ENCODE results near the gene IPO4. TPM values are rescaled to one million over a fixed set of nuclear protein-coding genes. Genes with fewer than 3 reads are reported as not detected.

Gene IPO4
- total RNA-seq, 2 experiments from 2014 or later = 24.0 to 26.2 TPM

DNA sequence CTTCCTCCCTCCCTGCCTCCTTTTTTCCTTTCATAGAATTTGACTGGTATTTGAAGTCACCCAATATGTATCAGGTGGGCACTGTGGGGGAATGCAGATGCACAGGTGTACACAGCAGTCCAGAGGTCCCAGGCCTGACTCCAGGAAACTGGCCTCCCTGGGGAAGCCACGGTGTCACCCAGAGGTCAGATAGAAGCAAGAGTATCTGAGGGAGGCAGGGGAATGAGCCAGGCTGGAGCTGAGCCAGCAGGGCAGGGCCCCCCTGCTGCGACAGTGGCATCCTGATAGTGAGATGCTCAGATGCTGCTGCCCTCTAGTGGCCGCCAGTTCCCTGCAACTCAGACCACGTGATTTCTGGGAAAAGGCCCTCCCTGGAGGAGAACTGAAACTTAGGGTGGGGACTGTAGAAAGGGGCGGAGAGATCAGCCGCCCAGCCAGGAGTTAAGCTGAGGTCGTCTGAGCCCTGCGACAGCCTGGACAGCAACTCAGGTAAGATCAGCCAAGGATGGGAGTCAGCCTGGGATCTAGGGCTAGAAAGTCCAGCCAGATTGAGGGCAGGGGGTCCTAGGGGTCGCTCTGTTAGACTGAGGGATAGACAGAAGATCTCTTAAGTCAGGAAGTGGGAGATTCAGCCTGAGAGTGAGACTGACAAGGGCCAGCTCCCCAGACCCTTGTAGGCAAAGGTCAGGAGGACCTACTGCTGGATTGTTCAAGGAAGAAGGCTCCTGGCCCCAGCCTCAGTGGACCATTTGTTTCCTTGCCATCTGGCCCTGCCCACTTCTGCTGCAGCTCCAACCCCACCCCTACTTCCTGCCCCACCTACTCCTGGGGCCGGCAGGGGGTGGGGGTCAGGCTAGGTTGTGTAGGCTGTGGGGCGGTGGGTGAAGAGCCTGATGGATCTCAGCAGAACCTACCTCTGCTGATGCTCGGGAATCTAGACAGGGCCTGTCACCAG, 27.5 kb downstream of the IPO4 start, which contains the start of gene IRF9:
Gene IRF9 (plus strand): TSS at position 416 of the 955 bp plus-strand sequence. CDS start 880 bp downstream, outside the sequence.
- peak within 1 kb of the TSS; percentile 100 for H3K27ac Mint-ChIP-seq
- CTCF ChIA-PET = interaction anchor here (0.7 to 3.4 kb wide), 38 partner anchors 9 to 271 kb away, joined by 3 to 76 read pairs (median 7); partner anchors contain the start of genes CHMP4A, CIDEB, DCAF11 and EMC9
- H3K27me3 Mint-ChIP-seq = no peaks in the 10 kb centered on the region
- H3K36me3 Mint-ChIP-seq (ENCODE audit: low read depth) = peaks cover 88% of the 10 kb centered on the region
- POLR2A ChIA-PET = interaction anchor here (0.7 to 18.6 kb wide), 48 partner anchors 17 to 1154 kb away, joined by 3 to 652 read pairs (median 7); partner anchors contain the start of genes CARMIL3, CBLN3, CHMP4A and CIDEB
- peak; percentile 99 for DNase-seq
- peaks cover 56% of the 10 kb centered on the region for H3K4me1 Mint-ChIP-seq
- H3K4me3 Mint-ChIP-seq = peak within 1 kb of the TSS; percentile 100
- no peaks in the 10 kb centered on the region for H3K9me3 Mint-ChIP-seq

DNA sequence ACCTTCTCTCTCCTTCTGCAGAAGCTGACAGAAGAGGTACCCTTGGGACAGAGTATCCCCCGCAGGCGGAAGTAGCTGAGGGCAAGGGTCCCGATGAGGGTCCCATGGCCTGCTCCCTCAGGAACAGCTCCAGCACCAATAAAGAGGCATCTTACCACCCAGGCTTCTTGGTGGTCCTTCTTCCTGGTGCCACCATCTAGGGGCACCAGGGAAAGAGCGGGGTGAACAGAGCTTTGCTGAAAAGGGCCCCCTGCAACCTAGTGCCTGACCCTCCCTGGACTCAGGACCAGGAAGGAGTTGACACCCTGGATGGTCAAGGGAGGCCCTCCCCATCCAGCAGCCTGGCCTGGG, 28.1 kb downstream of the IPO4 start:
- Mint-ChIP-seq H3K4me1 (peaks cover 52% of the 10 kb centered on the region), H3K4me3 (peak overlapping the region; percentile 100), H3K9me3 (no peaks in the 10 kb centered on the region), H3K27ac (peak overlapping the region; percentile 100), H3K27me3 (no peaks in the 10 kb centered on the region), H3K36me3 (ENCODE audit: low read depth) (peaks cover 87% of the 10 kb centered on the region)
- ChIA-PET CTCF (interaction anchor here (0.7 to 3.4 kb wide), 33 partner anchors 9 to 271 kb away, joined by 3 to 76 read pairs (median 8); partner anchors contain the start of genes CHMP4A, CIDEB, DCAF11 and EMC9), POLR2A (interaction anchor here (0.8 to 18.6 kb wide), 35 partner anchors 17 to 858 kb away, joined by 3 to 652 read pairs (median 12); partner anchors contain the start of genes CARMIL3, CBLN3, CHMP4A and CIDEB)
- DNase-seq = no peak

DNA sequence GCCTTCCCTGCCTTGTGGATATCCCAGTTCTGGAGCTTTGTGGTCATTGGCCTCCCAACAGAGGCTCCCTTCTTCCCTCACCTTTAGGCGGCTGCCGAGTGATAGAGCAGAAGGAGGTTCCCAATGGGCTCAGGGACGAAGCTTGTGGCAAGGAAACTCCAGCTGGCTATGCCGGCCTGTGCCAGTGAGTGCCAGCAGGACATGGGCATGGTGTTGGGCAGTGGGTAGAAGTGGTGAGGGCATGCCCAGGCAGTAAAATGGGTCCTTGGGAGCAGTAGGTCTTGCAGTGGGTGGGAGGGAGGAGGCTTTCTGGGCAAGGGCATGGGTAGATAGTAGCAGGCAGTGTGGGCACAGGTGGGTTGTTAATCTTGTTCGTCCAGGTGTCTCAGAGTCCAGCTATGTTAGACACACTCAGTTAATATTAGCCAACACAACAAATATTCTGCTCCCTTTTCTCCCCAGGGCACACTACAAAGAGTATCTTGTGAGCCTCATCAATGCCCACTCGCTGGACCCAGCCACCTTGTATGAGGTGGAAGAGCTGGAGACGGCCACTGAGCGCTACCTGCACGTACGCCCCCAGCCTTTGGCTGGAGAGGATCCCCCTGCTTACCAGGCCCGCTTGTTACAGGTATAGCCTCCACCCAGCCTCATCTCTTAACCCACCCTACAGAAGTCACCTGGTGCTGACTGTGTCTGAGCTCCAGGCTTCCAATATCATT, 28.7 kb downstream of the IPO4 start:
- Mint-ChIP-seq H3K36me3 (ENCODE audit: low read depth) (peaks cover 87% of the 10 kb centered on the region), H3K27ac (peak overlapping the region; percentile 100), H3K27me3 (no peaks in the 10 kb centered on the region), H3K4me3 (no peak overlapping the region), H3K9me3 (no peaks in the 10 kb centered on the region), H3K4me1 (peaks cover 47% of the 10 kb centered on the region)
- ChIA-PET POLR2A (interaction anchor here (0.9 to 18.6 kb wide), 23 partner anchors 16 to 271 kb away, joined by 3 to 652 read pairs (median 22); partner anchors contain the start of genes CBLN3, CHMP4A, CIDEB and DCAF11), CTCF (interaction anchor here (0.8 to 3.4 kb wide), 22 partner anchors 9 to 272 kb away, joined by 3 to 76 read pairs (median 13); partner anchors contain the start of genes CIDEB, DCAF11, EMC9 and IPO4)
- DNase-seq = no peak

DNA sequence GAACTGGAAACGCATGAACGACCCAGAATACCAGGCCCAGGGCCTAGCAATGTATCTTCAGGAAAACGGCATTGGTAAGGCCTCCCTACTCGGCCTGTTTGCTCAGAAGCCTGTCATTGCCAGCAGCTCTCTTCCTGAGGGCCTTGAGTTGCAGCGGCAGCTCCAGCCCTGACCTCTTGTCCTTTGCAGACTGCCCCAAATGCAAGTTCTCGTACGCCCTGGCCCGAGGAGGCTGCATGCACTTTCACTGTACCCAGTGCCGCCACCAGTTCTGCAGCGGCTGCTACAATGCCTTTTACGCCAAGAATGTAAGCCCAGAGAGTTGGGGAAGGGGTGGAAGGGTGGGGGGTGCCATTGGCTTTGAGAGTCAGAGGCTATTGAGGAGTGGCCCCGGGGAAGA, 31.3 kb downstream of the IPO4 start:
- Mint-ChIP-seq H3K4me3 (no peak overlapping the region), H3K4me1 (peaks cover 29% of the 10 kb centered on the region), H3K36me3 (ENCODE audit: low read depth) (peaks cover 79% of the 10 kb centered on the region), H3K27ac (peak overlapping the region; percentile 32), H3K27me3 (no peaks in the 10 kb centered on the region), H3K9me3 (no peaks in the 10 kb centered on the region)
- DNase-seq = no peak
- POLR2A ChIA-PET = interaction anchor here (0.8 to 18.6 kb wide), 3 partner anchors 14 to 63 kb away, joined by 3 to 652 read pairs (median 4); partner anchors contain the start of genes EMC9, PSME1, PSME2 and RNF31
- CTCF ChIA-PET = interaction anchor here (0.9 kb wide), 1 partner anchor 49 kb away, joined by 3 read pairs; no protein-coding TSS in a partner anchor

DNA sequence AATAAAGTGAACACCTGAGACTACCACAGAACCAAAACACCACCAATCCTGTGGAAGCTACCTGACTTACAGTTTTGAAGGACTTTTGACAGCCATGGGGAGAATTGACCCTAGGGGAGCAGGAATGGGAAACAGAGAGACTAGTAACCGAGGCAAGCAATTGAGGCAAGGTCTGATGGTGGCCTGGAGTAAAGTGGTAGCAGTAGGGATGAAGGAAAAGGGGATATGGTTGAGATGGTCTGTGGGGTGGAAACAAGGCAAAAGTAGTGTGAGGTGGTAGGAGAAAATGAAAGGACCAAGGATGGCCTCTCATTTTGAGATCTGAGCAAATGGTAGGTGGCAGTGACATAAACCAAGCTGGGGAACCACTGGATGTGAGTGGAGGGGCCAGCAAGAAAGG, 31.8 kb downstream of the IPO4 start:
- ChIA-PET POLR2A (interaction anchor here (0.7 to 18.6 kb wide), 3 partner anchors 13 to 58 kb away, joined by 3 to 652 read pairs (median 4); partner anchors contain the start of genes EMC9, PSME1, PSME2 and RNF31), CTCF (interaction anchor here (0.9 kb wide), 1 partner anchor 48 kb away, joined by 3 read pairs; no protein-coding TSS in a partner anchor)
- H3K27ac Mint-ChIP-seq = peak overlapping the region; percentile 32
- H3K27me3 Mint-ChIP-seq = no peaks in the 10 kb centered on the region
- no peaks in the 10 kb centered on the region for H3K9me3 Mint-ChIP-seq
- H3K36me3 Mint-ChIP-seq (ENCODE audit: low read depth) = peaks cover 78% of the 10 kb centered on the region
- H3K4me1 Mint-ChIP-seq = peaks cover 24% of the 10 kb centered on the region
- H3K4me3 Mint-ChIP-seq = no peak overlapping the region
- DNase-seq = no peak

DNA sequence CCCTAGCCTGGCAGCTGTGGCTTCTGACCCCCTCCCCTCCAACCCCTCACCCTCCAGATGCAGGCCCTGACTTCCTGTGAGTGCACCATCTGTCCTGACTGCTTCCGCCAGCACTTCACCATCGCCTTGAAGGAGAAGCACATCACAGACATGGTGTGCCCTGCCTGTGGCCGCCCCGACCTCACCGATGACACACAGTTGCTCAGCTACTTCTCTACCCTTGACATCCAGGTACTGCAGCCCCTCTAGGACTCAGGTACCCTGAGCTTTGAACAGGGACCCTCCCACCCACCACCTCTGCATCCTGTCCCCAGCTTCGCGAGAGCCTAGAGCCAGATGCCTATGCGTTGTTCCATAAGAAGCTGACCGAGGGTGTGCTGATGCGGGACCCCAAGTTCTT, 33.5 kb downstream of the IPO4 start:
- no peaks in the 10 kb centered on the region for H3K9me3 Mint-ChIP-seq

DNA sequence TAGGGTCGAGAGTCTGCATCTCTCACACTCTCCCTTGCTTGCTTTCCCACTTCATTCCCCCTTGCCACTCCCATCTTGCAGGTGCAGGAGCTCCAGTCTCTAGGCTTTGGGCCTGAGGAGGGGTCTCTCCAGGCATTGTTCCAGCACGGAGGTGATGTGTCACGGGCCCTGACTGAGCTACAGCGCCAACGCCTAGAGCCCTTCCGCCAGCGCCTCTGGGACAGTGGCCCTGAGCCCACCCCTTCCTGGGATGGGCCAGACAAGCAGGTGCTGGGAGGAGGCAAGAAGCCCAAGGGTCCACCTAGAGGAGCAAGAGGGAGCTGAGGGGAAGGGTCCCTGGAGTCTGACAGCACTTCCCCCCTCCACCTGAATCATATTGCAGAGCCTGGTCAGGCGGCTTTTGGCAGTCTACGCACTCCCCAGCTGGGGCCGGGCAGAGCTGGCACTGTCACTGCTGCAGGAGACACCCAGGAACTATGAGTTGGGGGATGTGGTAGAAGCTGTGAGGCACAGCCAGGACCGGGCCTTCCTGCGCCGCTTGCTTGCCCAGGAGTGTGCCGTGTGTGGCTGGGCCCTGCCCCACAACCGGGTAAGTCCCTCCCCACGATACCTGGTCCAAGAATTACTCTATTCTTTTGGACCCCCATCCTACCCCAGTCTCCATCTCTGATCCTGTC, 37.1 kb downstream of the IPO4 start:
- POLR2A ChIA-PET = interaction anchor here (0.7 to 19.0 kb wide), 5 partner anchors 11 to 44 kb away, joined by 4 to 652 read pairs (median 8); partner anchors contain the start of genes EMC9, IRF9, NRL and PSME1
- no peak overlapping the region for H3K4me3 Mint-ChIP-seq
- H3K27me3 Mint-ChIP-seq = no peaks in the 10 kb centered on the region
- H3K9me3 Mint-ChIP-seq = no peaks in the 10 kb centered on the region
- H3K36me3 Mint-ChIP-seq (ENCODE audit: low read depth) = peaks cover 70% of the 10 kb centered on the region
- DNase-seq = no peak
- CTCF ChIA-PET = interaction anchor here (1.2 to 3.6 kb wide), 2 partner anchors 9 to 146 kb away, joined by 3 to 21 read pairs; partner anchors contain the start of gene IRF9
- H3K27ac Mint-ChIP-seq = no peak overlapping the region
- peaks cover 28% of the 10 kb centered on the region for H3K4me1 Mint-ChIP-seq

More for the DNA sequence above, 33.5 kb downstream of the IPO4 start:
- peaks cover 15% of the 10 kb centered on the region for H3K4me1 Mint-ChIP-seq
- ChIA-PET POLR2A (interaction anchor here (0.9 to 18.6 kb wide), 6 partner anchors 11 to 59 kb away, joined by 3 to 652 read pairs (median 5); partner anchors contain the start of genes DCAF11, EMC9, NRL and PSME1), CTCF (no interaction called here)
- H3K36me3 Mint-ChIP-seq (ENCODE audit: low read depth) = peaks cover 72% of the 10 kb centered on the region
- DNase-seq = no peak
- no peak overlapping the region for H3K4me3 Mint-ChIP-seq
- H3K27me3 Mint-ChIP-seq = no peaks in the 10 kb centered on the region
- no peak overlapping the region for H3K27ac Mint-ChIP-seq

DNA sequence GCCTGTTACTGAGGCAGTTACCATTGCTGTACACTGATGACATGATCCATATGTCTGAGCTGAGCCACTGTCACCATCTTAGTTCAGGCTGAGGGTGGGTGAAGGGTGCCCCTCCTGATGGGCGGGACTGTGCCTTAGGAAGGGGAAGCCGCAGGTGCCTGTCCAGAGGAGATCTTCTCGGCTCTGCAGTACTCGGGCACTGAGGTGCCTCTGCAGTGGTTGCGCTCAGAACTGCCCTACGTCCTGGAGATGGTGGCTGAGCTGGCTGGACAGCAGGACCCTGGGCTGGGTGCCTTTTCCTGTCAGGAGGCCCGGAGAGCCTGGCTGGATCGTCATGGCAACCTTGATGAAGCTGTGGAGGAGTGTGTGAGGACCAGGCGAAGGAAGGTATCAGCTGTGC, 37.6 kb downstream of the IPO4 start:
- Mint-ChIP-seq H3K9me3 (no peaks in the 10 kb centered on the region), H3K27me3 (no peaks in the 10 kb centered on the region), H3K36me3 (ENCODE audit: low read depth) (peaks cover 74% of the 10 kb centered on the region), H3K27ac (no peak overlapping the region), H3K4me3 (no peak overlapping the region), H3K4me1 (peaks cover 28% of the 10 kb centered on the region)
- DNase-seq = no peak
- ChIA-PET POLR2A (interaction anchor here (0.7 to 19.0 kb wide), 6 partner anchors 10 to 45 kb away, joined by 3 to 652 read pairs (median 7); partner anchors contain the start of genes EMC9, IRF9, NRL and PSME1), CTCF (interaction anchor here (1.2 to 3.6 kb wide), 2 partner anchors 10 to 146 kb away, joined by 3 to 21 read pairs; partner anchors contain the start of gene IRF9)

DNA sequence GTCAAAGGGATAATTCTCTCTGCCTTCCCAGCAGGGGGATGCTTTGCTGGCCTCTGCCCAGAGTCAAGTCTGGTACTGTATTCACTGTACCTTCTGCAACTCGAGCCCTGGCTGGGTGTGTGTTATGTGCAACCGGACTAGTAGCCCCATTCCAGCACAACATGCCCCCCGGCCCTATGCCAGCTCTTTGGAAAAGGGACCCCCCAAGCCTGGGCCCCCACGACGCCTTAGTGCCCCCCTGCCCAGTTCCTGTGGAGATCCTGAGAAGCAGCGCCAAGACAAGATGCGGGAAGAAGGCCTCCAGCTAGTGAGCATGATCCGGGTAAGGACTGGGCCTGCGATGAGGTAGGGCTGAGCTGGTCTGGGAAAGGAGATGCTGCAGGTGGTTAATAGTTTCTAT, 38.0 kb downstream of the IPO4 start:
- Mint-ChIP-seq H3K9me3 (no peaks in the 10 kb centered on the region), H3K36me3 (ENCODE audit: low read depth) (peaks cover 74% of the 10 kb centered on the region), H3K4me3 (no peak overlapping the region), H3K27me3 (no peaks in the 10 kb centered on the region), H3K27ac (no peak overlapping the region), H3K4me1 (peaks cover 31% of the 10 kb centered on the region)
- POLR2A ChIA-PET = interaction anchor here (0.7 to 19.0 kb wide), 7 partner anchors 9 to 45 kb away, joined by 3 to 652 read pairs (median 6); partner anchors contain the start of genes EMC9, IRF9, NRL and PSME1
- no peak for DNase-seq
- CTCF ChIA-PET = interaction anchor here (0.8 to 3.6 kb wide), 3 partner anchors 9 to 147 kb away, joined by 3 to 21 read pairs (median 3); partner anchors contain the start of genes EMC9 and IRF9

DNA sequence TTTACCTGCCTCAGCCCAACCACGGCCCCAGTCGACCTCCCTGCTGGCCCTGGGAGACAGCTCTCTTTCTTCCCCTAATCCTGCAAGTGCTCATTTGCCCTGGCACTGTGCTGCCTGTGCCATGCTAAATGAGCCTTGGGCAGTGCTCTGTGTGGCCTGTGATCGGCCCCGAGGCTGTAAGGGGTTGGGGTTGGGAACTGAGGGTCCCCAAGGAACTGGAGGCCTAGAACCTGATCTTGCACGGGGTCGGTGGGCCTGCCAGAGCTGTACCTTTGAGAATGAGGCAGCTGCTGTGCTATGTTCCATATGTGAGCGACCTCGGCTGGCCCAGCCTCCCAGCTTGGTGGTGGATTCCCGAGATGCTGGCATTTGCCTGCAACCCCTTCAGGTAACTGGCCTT, 38.6 kb downstream of the IPO4 start:
- CTCF ChIA-PET = interaction anchor here (0.8 to 3.6 kb wide), 2 partner anchors 9 to 10 kb away, joined by 3 to 21 read pairs; partner anchors contain the start of genes EMC9 and IRF9
- H3K36me3 Mint-ChIP-seq (ENCODE audit: low read depth) = peaks cover 74% of the 10 kb centered on the region

More for the DNA sequence above, 38.6 kb downstream of the IPO4 start:
- peaks cover 36% of the 10 kb centered on the region for H3K4me1 Mint-ChIP-seq
- H3K9me3 Mint-ChIP-seq = no peaks in the 10 kb centered on the region
- no peak overlapping the region for H3K4me3 Mint-ChIP-seq
- no peak overlapping the region for H3K27ac Mint-ChIP-seq
- no peaks in the 10 kb centered on the region for H3K27me3 Mint-ChIP-seq
- POLR2A ChIA-PET = interaction anchor here (0.7 to 19.0 kb wide), 6 partner anchors 9 to 160 kb away, joined by 3 to 652 read pairs (median 6); partner anchors contain the start of genes EMC9, IRF9, PSME1 and TM9SF1
- DNase-seq = no peak

Measured in activated CD4-positive, alpha-beta memory T cell treated with anti-CD3 and anti-CD28 coated beads, Interleukin-2, amount 10 ng/mL, durations not matched to agents 7 days and 5 days (primary cell).